ENCODE data around the gene POU6F2. TPM values are rescaled to one million over a fixed set of nuclear protein-coding genes. Genes with fewer than 3 reads are reported as not detected.

The POU6F2 gene
- total and polyA plus RNA-seq, 2 of the 4 experiments (the other 2 are of a cell fraction), result not detected

DNA sequence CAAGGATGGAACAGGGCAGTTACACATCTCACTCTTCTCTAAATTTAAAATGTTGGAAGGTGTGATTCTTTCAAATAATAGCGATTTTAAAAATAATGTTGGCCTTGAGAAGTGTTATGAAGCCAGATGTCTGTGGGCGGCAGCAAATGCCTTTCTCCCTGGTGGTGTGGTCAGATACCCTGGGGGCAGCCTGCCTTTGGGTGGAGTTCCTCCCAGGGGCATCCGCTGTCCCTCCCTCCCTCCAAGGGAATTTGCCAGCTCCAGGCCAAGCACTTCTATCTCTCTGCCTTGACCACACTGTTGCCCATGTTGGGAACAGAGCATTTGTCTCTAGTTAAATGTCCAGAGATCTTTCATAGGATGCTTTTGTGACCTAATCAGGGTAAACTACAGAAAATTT lies 121.4 kb downstream of the POU6F2 start:
- intact Hi-C loops (cut with micrococcal nuclease), result no loop called here
- no peak overlapping the region for H2BK120ac ChIP-seq (ENCODE audit: low read depth, low read length)
- BruUV-seq (replicated peaks), result no TSS peak

More for the DNA sequence above, 121.4 kb downstream of the POU6F2 start:
- H2AFZ ChIP-seq (replicated peaks; ENCODE audit: low read length, poor library complexity), result no peak overlapping the region
- H3K23ac ChIP-seq (ENCODE audit: low read depth, low read length), result no peak overlapping the region
- H3K27me3 ChIP-seq (ENCODE audit: control insufficient read depth, insufficient read depth, low read length), result no peaks in the 10 kb centered on the region
- H3K79me1 ChIP-seq (ENCODE audit: low read depth in 1 of 2, low read length in 2 of 2), result no peaks in the 10 kb centered on the region
- no peak overlapping the region for H3K4ac ChIP-seq (ENCODE audit: low read depth, low read length)
- TF ChIP-seq RFX5 (IDR thresholded peaks at IDR 0.05; ENCODE audit: low read depth, low read length) (no peak), BHLHE40 (IDR thresholded peaks at IDR 0.05; ENCODE audit: low read depth, low read length) (no peak), NFE2L2 (IDR thresholded peaks at IDR 0.05; ENCODE audit: low read depth, low read length) (no peak), CEBPB (IDR thresholded peaks at IDR 0.05; ENCODE audit: low read depth, low read length) (no peak), CHD1 (IDR thresholded peaks at IDR 0.05; ENCODE audit: low read depth, low read length) (no peak), POLR2A (IDR thresholded peaks at IDR 0.05; ENCODE audit: low read depth, low read length) (no peak), MAZ (IDR thresholded peaks at IDR 0.05; ENCODE audit: borderline replicate concordance, low read depth, low read length) (no peak)
- TF ChIP-seq, protein P1, sequence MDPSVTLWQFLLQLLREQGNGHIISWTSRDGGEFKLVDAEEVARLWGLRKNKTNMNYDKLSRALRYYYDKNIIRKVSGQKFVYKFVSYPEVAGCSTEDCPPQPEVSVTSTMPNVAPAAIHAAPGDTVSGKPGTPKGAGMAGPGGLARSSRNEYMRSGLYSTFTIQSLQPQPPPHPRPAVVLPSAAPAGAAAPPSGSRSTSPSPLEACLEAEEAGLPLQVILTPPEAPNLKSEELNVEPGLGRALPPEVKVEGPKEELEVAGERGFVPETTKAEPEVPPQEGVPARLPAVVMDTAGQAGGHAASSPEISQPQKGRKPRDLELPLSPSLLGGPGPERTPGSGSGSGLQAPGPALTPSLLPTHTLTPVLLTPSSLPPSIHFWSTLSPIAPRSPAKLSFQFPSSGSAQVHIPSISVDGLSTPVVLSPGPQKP (IDR thresholded peaks at IDR 0.05; ENCODE audit: borderline replicate concordance, low read depth, low read length), result no peak
- TF ChIP-seq, protein P2, sequence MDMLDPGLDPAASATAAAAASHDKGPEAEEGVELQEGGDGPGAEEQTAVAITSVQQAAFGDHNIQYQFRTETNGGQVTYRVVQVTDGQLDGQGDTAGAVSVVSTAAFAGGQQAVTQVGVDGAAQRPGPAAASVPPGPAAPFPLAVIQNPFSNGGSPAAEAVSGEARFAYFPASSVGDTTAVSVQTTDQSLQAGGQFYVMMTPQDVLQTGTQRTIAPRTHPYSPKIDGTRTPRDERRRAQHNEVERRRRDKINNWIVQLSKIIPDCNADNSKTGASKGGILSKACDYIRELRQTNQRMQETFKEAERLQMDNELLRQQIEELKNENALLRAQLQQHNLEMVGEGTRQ (IDR thresholded peaks at IDR 0.05; ENCODE audit: low read depth, low read length), result no peak
- TF ChIP-seq, protein P3, sequence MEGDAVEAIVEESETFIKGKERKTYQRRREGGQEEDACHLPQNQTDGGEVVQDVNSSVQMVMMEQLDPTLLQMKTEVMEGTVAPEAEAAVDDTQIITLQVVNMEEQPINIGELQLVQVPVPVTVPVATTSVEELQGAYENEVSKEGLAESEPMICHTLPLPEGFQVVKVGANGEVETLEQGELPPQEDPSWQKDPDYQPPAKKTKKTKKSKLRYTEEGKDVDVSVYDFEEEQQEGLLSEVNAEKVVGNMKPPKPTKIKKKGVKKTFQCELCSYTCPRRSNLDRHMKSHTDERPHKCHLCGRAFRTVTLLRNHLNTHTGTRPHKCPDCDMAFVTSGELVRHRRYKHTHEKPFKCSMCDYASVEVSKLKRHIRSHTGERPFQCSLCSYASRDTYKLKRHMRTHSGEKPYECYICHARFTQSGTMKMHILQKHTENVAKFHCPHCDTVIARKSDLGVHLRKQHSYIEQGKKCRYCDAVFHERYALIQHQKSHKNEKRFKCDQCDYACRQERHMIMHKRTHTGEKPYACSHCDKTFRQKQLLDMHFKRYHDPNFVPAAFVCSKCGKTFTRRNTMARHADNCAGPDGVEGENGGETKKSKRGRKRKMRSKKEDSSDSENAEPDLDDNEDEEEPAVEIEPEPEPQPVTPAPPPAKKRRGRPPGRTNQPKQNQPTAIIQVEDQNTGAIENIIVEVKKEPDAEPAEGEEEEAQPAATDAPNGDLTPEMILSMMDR (conservative IDR thresholded peaks at IDR 0.05; ENCODE audit: low read depth, low read length), result no peak
- dilution Hi-C loops (cut with HindIII; ENCODE audit: low sequenced_read_pairs, unreplicated experiment) (no loop called here), in situ Hi-C loops (cut with MboI; ENCODE audit: low sequenced_read_pairs) (no loop called here)
- no peak overlapping the region for H2AK5ac ChIP-seq (ENCODE audit: low read depth, low read length)
- ChIA-PET CTCF (no interaction called here), POLR2A (ENCODE audit: unreplicated experiment) (no interaction called here)
- H4K91ac ChIP-seq (ENCODE audit: insufficient read depth, low read depth, low read length), result no peak overlapping the region
- no peak overlapping the region for H3K27ac ChIP-seq (ENCODE audit: insufficient read depth, low read length)
- no peaks in the 10 kb centered on the region for H4K20me1 ChIP-seq (ENCODE audit: insufficient read depth, low read length)
- DNase-seq, result no peak
- H3K9me3 ChIP-seq (ENCODE audit: control insufficient read depth, insufficient read depth, low read length), result no peaks in the 10 kb centered on the region
- no peak overlapping the region for H3K9ac ChIP-seq (ENCODE audit: low read depth, low read length)
- H3K4me3 ChIP-seq (ENCODE audit: insufficient read depth, low read depth, low read length), result no peak overlapping the region
- H2BK20ac ChIP-seq (ENCODE audit: low read depth, low read length), result no peak overlapping the region
- H3K9me1 ChIP-seq (ENCODE audit: insufficient read depth, low read length), result no peaks in the 10 kb centered on the region
- no peak overlapping the region for H2BK5ac ChIP-seq (ENCODE audit: low read depth, low read length, poor library complexity, severe bottlenecking)
- H3K36me3 ChIP-seq (ENCODE audit: control insufficient read depth, insufficient read depth, low read length), result no peaks in the 10 kb centered on the region
- H4K5ac ChIP-seq (ENCODE audit: low read depth, low read length), result no peak overlapping the region
- no peak overlapping the region for H2AK9ac ChIP-seq (replicated peaks; ENCODE audit: low read depth, low read length, poor library complexity)
- H2BK15ac ChIP-seq (ENCODE audit: low read depth, low read length), result no peak overlapping the region
- no peak overlapping the region for H3K56ac ChIP-seq (ENCODE audit: extremely low read depth, insufficient read depth, low read length)
- no peaks in the 10 kb centered on the region for H3K4me1 ChIP-seq (ENCODE audit: control insufficient read depth, insufficient read depth, low read length)
- no CpG with 5 or more reads among the region's 3 CpGs for WGBS, 2 experiments (ENCODE audit: extremely low coverage in 2 of 2, insufficient read length in 1 of 2)
- no peak overlapping the region for H3K14ac ChIP-seq (replicated peaks; ENCODE audit: low read depth, low read length)
- no peak overlapping the region for H3K4me2 ChIP-seq (ENCODE audit: low read depth, low read length)
- no peak overlapping the region for H4K8ac ChIP-seq (ENCODE audit: low read depth in 2 of 2, low read length in 2 of 2)
- no peak for ATAC-seq (ENCODE audit: low read depth)
- no peak overlapping the region for H3K18ac ChIP-seq (ENCODE audit: low read depth, low read length)

Measured in IMR-90 (cell line).